Right atrium auricular region (tissue), 2 donors: ENCODE data around the gene RPEL1. TPM values are rescaled to one million over a fixed set of nuclear protein-coding genes. Genes with fewer than 3 reads are reported as not detected.

Experiments
- DNase-seq: peaks from one replicate; pipeline ENCODE4 v3.0.0-alpha.2; 2019; ENCODE audit warnings: low spot score
- H3K27ac ChIP-seq, 2 donors: fragments of 200-600 bp; sonication (generic); 1 replicate in 1 of 2; 2 replicates in 1 of 2; pipeline ENCODE4 v1.5.1; 2016 to 2019
- H3K27me3 ChIP-seq, 2 donors: fragments of 200-600 bp; sonication (generic); one replicate each; pipeline versions ENCODE4 v1.5.1 to v1.6.0; 2017 to 2019
- H3K36me3 ChIP-seq: fragments of 200-600 bp; sonication (generic); one replicate; pipeline ENCODE4 v1.5.1; 2016
- H3K4me1 ChIP-seq, 2 donors: fragments of 200-600 bp; sonication (generic); one replicate each; pipeline versions ENCODE4 v1.5.1 to v1.6.0; 2017 to 2019
- H3K4me3 ChIP-seq, 2 donors: fragments of 200-600 bp; sonication (generic); 1 replicate in 1 of 2; 2 replicates in 1 of 2; pipeline ENCODE4 v1.5.1; 2017 to 2019; ENCODE audit warnings: mild to moderate bottlenecking in 1 of 2, moderate library complexity in 1 of 2
- H3K9me3 ChIP-seq, 2 donors: fragments of 200-600 bp; sonication (generic); one replicate each; pipeline ENCODE4 v1.5.1; 2019
- total RNA-seq, 2 donors: library from RNA; depleted of rRNA; stranded (reverse); fragments of >200 nt; gene quantifications; one replicate each; pipeline ENCODE4 v1.1.0, GENCODE V29; 2016
- TF ChIP-seq, protein P1 (sequence below), 2 donors: fragments of 200-600 bp; sonication (generic); IDR thresholded peaks; one replicate each; pipeline ENCODE4 v1.5.1; 2019; ENCODE audit warnings: antibody characterized with exemption in 2 of 2

Gene RPEL1
- total RNA-seq, 2 donors from 2014 or later = not detected

DNA sequence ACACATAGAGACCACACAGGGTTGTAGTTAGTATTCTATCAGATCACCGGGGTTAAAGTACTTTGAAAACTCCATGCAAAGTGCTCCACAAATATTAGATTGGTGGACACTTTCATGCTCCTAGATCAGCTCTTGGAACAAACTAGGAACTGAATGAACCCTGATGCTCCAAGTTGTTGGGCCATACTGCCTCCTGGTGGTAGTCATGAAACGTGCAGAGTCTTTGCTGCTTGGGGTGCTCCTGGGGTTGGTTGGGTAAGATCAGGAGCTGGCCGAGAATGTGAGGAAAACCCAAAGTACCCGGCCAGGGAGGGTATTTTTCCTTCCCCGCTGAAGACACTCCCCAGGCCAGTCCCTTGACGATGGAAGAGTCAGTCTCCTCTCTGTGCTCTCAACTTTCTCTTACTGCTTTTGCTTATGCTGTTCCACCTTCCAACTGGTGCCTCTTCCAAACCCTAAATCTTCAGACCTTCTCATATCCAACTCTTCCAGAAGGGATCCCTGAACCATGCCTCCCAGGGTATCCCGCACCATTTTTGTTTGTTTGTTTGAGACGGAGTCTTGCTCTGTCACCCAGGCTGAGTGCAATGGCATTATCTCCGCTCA, 918 bp upstream of the RPEL1 start:
- H3K27me3 ChIP-seq = no peaks in the 10 kb centered on the region
- no peak overlapping the region for H3K27ac ChIP-seq
- H3K4me1 ChIP-seq = peaks cover 0 to 9% of the 10 kb centered on the region in 2 donors
- DNase-seq = peak; percentile 84
- TF ChIP-seq, protein P1, sequence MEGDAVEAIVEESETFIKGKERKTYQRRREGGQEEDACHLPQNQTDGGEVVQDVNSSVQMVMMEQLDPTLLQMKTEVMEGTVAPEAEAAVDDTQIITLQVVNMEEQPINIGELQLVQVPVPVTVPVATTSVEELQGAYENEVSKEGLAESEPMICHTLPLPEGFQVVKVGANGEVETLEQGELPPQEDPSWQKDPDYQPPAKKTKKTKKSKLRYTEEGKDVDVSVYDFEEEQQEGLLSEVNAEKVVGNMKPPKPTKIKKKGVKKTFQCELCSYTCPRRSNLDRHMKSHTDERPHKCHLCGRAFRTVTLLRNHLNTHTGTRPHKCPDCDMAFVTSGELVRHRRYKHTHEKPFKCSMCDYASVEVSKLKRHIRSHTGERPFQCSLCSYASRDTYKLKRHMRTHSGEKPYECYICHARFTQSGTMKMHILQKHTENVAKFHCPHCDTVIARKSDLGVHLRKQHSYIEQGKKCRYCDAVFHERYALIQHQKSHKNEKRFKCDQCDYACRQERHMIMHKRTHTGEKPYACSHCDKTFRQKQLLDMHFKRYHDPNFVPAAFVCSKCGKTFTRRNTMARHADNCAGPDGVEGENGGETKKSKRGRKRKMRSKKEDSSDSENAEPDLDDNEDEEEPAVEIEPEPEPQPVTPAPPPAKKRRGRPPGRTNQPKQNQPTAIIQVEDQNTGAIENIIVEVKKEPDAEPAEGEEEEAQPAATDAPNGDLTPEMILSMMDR (IDR thresholded peaks at IDR 0.05) = peak; percentile 67 to 89
- H3K9me3 ChIP-seq = no peaks in the 10 kb centered on the region
- H3K4me3 ChIP-seq = no peak overlapping the region
- no peaks in the 10 kb centered on the region for H3K36me3 ChIP-seq

GRCh38 chr10:103246324-103246723, 637 bp downstream of the RPEL1 start:
- Histone ChIP-seq H3K27me3 (no peaks in the 10 kb centered on the region), H3K4me3 (no peak overlapping the region), H3K9me3 (no peaks in the 10 kb centered on the region), H3K27ac (no peak overlapping the region), H3K4me1 (peaks cover 0 to 4% of the 10 kb centered on the region in 2 donors), H3K36me3 (no peaks in the 10 kb centered on the region)
- no peak for DNase-seq
- TF ChIP-seq, protein P1 (IDR thresholded peaks at IDR 0.05) = no peak

DNA sequence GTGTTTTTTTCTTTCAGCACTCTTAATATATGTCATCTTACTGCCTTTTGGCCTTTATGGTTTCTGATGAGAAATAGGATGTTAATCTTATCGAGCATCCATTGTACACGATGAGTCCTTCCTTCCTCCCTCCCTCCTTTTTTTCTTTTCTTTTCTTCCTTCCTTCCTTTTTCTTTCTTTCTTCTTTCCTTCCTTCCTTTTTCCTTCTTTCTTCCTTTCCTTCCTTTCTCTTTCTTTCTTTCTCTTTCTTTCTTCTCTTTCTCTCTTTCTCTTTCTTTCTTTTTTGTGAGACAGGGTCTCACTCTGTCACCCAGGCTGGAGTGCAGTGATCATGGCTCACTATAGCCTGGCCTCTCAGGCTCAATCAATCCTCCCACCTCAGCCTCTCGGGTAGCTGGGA, 8.4 kb downstream of the RPEL1 start:
- Histone ChIP-seq H3K27me3 (no peaks in the 10 kb centered on the region), H3K9me3 (no peaks in the 10 kb centered on the region), H3K27ac (no peak overlapping the region), H3K36me3 (no peaks in the 10 kb centered on the region), H3K4me1 (no peaks in the 10 kb centered on the region), H3K4me3 (no peak overlapping the region)
- TF ChIP-seq, protein P1 (IDR thresholded peaks at IDR 0.05) = no peak
- DNase-seq = no peak

- Histone ChIP-seq H3K4me1 (no peaks in the 10 kb centered on the region), H3K27me3 (no peaks in the 10 kb centered on the region), H3K27ac (no peak overlapping the region), H3K4me3 (no peak overlapping the region), H3K9me3 (no peaks in the 10 kb centered on the region), H3K36me3 (no peaks in the 10 kb centered on the region)
- TF ChIP-seq, protein P1 (IDR thresholded peaks at IDR 0.05) = no peak
- DNase-seq = no peak
Measured at GRCh38 chr10:103254538-103255325, 9.0 kb downstream of the RPEL1 start.

- Histone ChIP-seq H3K27me3 (no peaks in the 10 kb centered on the region), H3K9me3 (no peaks in the 10 kb centered on the region), H3K27ac (no peak overlapping the region), H3K36me3 (no peaks in the 10 kb centered on the region), H3K4me1 (no peaks in the 10 kb centered on the region), H3K4me3 (no peak overlapping the region)
- TF ChIP-seq, protein P1 (IDR thresholded peaks at IDR 0.05) = no peak
- no peak for DNase-seq
Measured at GRCh38 chr10:103256613-103257012, 10.9 kb downstream of the RPEL1 start.
